ENCODE results near the gene LRRTM4.

Gene LRRTM4

DNA sequence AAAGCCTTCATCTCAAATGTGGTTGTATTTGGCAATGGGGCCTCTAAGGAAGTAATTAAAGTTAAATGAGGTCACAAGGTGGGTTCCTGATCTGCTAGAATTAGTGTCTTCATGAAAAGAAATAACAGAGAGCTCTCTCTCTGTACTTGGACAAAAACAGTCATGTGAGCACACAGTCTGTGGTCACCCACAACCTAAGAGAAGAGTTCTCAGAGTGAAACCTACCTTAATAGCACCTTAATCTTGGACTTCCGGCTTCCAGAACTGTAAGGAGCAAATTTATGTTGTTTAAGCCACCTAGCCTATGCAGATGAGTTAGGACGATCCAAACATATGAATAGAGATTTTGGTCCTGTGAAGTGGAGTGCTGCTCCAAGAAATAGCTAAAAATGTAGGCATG lies 758.9 kb downstream of the LRRTM4 start:
- no peak overlapping the region for H3K4me3 ChIP-seq (ENCODE audit: low read depth, low read length)
- no peak for DNase-seq (ENCODE audit: low read depth)
- TF ChIP-seq, protein P1, sequence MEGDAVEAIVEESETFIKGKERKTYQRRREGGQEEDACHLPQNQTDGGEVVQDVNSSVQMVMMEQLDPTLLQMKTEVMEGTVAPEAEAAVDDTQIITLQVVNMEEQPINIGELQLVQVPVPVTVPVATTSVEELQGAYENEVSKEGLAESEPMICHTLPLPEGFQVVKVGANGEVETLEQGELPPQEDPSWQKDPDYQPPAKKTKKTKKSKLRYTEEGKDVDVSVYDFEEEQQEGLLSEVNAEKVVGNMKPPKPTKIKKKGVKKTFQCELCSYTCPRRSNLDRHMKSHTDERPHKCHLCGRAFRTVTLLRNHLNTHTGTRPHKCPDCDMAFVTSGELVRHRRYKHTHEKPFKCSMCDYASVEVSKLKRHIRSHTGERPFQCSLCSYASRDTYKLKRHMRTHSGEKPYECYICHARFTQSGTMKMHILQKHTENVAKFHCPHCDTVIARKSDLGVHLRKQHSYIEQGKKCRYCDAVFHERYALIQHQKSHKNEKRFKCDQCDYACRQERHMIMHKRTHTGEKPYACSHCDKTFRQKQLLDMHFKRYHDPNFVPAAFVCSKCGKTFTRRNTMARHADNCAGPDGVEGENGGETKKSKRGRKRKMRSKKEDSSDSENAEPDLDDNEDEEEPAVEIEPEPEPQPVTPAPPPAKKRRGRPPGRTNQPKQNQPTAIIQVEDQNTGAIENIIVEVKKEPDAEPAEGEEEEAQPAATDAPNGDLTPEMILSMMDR (conservative IDR thresholded peaks at IDR 0.05; ENCODE audit: low read depth, low read length), result no peak

DNA sequence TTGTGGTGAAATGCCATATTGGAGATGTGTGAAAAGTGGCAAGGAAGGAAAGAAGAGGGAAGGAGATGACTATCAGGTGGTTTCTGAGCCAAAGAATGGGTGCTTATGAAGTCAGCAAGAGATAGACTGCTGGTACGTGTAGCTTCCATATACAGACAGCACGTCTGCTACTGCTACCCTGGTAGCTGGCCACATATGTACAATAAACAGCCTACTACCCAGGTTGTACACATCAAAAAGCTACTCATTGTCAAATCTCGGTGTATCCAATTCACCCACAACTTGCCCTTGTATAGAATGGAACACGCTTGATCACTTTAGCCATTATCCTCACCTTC lies 761.8 kb downstream of the LRRTM4 start:
- no peak for DNase-seq (ENCODE audit: low read depth)
- no peak overlapping the region for H3K4me3 ChIP-seq (ENCODE audit: low read depth, low read length)
- TF ChIP-seq, protein P1 (conservative IDR thresholded peaks at IDR 0.05; ENCODE audit: low read depth, low read length), result no peak

DNA sequence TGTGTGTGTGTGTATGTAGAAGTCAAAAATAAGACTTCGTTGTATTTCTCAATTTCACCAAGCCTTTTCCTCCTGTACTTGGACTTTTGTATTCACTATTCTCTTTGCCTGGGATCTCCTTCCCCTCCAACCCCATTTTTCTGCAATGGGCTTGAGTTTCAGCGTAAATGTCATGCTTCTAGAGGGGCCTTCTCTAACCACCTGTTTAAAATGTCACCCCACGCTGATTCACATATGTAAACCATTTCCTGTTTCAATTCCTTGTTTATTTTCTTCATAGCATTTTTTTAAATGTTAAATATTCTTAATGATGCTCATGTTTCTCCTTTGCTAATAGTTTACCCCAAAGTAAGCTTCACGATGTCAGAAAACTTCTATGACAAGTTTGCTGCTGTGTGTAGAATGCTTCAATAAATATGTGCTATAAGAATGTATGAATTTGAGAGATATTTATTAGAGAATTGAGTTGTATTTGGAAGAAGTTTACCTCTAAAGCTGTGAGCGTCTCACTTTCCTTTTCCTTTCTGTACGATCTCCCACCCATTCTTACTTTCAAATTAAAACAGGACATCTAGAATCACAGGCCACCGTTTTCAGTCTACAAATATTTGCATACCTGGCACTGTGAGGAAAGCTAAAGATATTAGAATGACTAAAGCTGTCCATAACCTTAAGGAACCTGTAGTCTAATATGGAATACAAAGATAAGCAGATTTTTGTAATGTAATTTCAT lies 762.4 kb downstream of the LRRTM4 start:
- TF ChIP-seq, protein P1 (conservative IDR thresholded peaks at IDR 0.05; ENCODE audit: low read depth, low read length), result no peak
- no peak overlapping the region for H3K4me3 ChIP-seq (ENCODE audit: low read depth, low read length)
- no peak for DNase-seq (ENCODE audit: low read depth)

DNA sequence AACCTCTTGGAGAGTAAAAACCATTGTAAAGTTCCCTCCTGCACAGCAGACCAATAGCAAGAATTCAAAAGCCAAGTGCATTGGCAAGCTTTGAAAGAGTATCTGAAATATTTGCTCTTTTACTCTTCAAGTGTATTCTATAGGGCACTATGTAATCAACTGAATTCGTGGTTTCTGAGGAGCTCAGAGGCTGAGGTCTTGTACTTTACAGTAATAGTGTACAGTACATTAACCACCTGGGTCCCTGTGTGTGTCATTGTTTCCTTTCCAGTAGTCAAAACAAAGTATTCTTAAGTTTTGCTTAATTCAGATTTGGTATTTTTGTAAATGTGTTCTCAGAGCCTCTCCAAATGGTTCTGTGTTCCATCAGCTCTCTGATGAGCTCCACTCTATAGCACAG lies 769.7 kb downstream of the LRRTM4 start:
- H3K4me3 ChIP-seq (ENCODE audit: low read depth, low read length), result no peak overlapping the region
- no peak for DNase-seq (ENCODE audit: low read depth)
- TF ChIP-seq, protein P1 (conservative IDR thresholded peaks at IDR 0.05; ENCODE audit: low read depth, low read length), result no peak

DNA sequence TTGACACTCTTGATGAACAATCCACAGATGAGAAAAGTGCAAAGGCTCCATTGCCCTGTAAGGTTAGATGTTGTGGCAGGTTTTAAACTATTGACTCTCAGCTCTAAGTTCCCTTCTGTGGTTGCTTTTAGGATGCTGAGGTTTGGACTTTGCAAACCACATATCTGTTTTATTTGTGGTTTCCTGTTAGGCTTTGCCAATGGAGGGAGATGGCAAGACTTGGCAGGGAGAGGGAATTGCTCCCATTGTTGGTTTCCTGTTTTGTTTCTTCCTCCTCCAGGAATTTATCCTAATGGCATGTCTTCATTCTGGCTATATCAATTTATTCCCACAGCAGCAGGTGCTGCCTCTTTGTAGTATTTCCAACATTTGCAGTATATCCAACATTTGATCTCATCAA lies 772.3 kb downstream of the LRRTM4 start:
- TF ChIP-seq, protein P1 (conservative IDR thresholded peaks at IDR 0.05; ENCODE audit: low read depth, low read length), result no peak
- DNase-seq (ENCODE audit: low read depth), result no peak
- no peak overlapping the region for H3K4me3 ChIP-seq (ENCODE audit: low read depth, low read length)

DNA sequence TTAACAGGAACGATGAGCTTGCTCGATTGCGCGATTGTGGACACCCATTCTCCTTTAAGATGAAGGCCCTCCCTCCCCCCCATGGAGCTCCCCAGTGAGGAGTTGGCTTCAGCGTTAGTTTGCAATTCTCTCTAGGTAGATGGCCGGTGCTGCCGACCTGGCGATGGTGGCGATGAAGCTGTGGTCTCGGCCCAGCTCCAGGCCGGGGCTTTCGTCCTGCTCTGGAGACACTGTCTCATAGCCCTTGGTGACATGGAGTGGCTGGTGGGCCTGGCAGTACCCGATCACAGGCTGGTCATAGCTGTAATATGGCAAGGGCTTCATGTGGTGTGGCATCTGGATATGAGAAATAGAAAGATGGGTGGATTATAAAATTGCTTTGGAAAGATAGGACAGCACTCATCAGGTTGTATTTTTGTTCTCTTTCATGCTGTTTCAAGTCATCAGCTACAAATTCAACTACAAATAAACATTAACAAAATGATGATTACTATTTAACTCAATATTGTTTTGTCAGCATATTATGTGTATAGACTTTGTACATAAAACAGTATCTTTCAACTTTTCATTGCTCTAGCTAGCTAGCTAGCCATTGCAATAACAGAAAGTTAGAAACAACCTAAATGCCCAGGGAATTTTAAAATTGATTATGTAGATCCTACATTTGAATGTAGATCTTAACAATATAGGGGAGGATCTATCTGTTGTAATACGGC lies 773.4 kb downstream of the LRRTM4 start:
- TF ChIP-seq, protein P1 (conservative IDR thresholded peaks at IDR 0.05; ENCODE audit: low read depth, low read length), result no peak
- no peak for DNase-seq (ENCODE audit: low read depth)
- H3K4me3 ChIP-seq (ENCODE audit: low read depth, low read length), result no peak overlapping the region

DNA sequence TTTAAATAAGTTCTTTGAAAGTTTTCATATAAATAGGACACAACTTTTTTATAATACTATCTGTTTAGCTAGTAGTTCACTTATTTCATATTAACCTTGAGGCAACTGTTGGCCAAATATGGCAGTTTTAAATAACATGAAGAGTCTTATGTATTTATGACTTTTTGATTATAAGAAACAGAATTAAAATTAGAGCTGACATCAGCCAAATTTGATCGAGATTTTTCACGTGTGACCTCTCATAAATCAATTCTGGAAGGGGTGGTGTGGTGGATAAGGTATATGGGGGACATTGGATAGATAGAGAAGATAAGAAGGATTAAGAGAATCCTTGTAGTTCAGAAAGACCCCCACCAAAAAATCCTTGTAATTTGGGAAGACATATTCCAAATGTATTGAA lies 776.6 kb downstream of the LRRTM4 start:
- no peak for DNase-seq (ENCODE audit: low read depth)
- no peak overlapping the region for H3K4me3 ChIP-seq (ENCODE audit: low read depth, low read length)
- TF ChIP-seq, protein P1 (conservative IDR thresholded peaks at IDR 0.05; ENCODE audit: low read depth, low read length), result no peak
